ENCODE measurements around the gene XPO4. TPM values are rescaled to one million over a fixed set of nuclear protein-coding genes. Genes with fewer than 3 reads are reported as not detected.
"Not testable (repeated sequence)": the region's sequence is repeated elsewhere in the genome, so short reads cannot be mapped to it uniquely, and the experiment has no call there.

The XPO4 gene
- total and polyA plus RNA-seq, 2 of the 8 experiments (the other 6 are each of a cell fraction or from before 2014, with no cell fraction given), result 11.9 to 33.3 TPM

- H2BK120ac ChIP-seq (replicated peaks; ENCODE audit: low read depth, low read length); H4K20me1 ChIP-seq (replicated peaks in 1 of 2; ENCODE audit: control insufficient read depth in 1 of 2, insufficient read depth in 2 of 2, low read length in 2 of 2); H3K4me1 ChIP-seq (replicated peaks in 1 of 4; ENCODE audit: control insufficient read depth in 3 of 4, insufficient read depth in 4 of 4, low read length in 3 of 4); H3K14ac ChIP-seq (ENCODE audit: insufficient read length); H2BK5ac ChIP-seq (ENCODE audit: low read depth, low read length); H3K4me3 ChIP-seq (ENCODE audit: extremely low read depth in 1 of 4, insufficient read depth in 2 of 4, low read depth in 3 of 4, low read length in 4 of 4); H3K4me2 ChIP-seq (ENCODE audit: insufficient read depth in 1 of 2, low read depth in 2 of 2, low read length in 2 of 2); FAIRE-seq; H3K18ac ChIP-seq (ENCODE audit: extremely low read depth, low read length); H3K23ac ChIP-seq (ENCODE audit: insufficient read length); H3K27ac ChIP-seq (ENCODE audit: low read depth, low read length); H2BK12ac ChIP-seq (ENCODE audit: low read depth, low read length); POLR2A ChIA-PET (ENCODE audit: partially characterized antibody); H2BK15ac ChIP-seq (ENCODE audit: low read length); H3K4ac ChIP-seq (replicated peaks; ENCODE audit: insufficient read length, low read depth, low read length); H2BK20ac ChIP-seq (ENCODE audit: low read length); H3K9me3 ChIP-seq (ENCODE audit: insufficient read depth in 2 of 2, low read depth in 1 of 2, low read length in 1 of 2); H3K56ac ChIP-seq (replicated peaks; ENCODE audit: insufficient read length, low read depth, low read length); H2AK5ac ChIP-seq (ENCODE audit: low read depth, low read length); H4K5ac ChIP-seq (ENCODE audit: insufficient read length, low read depth, low read length); H3K27me3 ChIP-seq (replicated peaks in 1 of 4; ENCODE audit: control insufficient read depth in 3 of 4, extremely low read depth in 1 of 4, insufficient read depth in 3 of 4, low read length in 3 of 4); H3K23me2 ChIP-seq (ENCODE audit: low read depth, low read length); H4K8ac ChIP-seq (ENCODE audit: extremely low read depth, insufficient read depth, low read length); DNase-seq (ENCODE audit: low read depth in 1 of 2, low spot score in 2 of 2); H4K91ac ChIP-seq (replicated peaks; ENCODE audit: insufficient read length, low read length); H2AFZ ChIP-seq (ENCODE audit: low read length); H3K9ac ChIP-seq (replicated peaks in 1 of 4; ENCODE audit: extremely low read depth in 1 of 4, low read depth in 3 of 4, low read length in 3 of 4); H3K79me1 ChIP-seq (ENCODE audit: low read depth, low read length): not testable (repeated sequence)
- H3K36me3 ChIP-seq (ENCODE audit: control insufficient read depth in 2 of 4, insufficient read depth in 4 of 4, low read length in 3 of 4), result peaks cover 0 to 11% (median 4%) of the 10 kb centered on the region in 4 experiments; a peak in 3 of 8 replicates
- WGBS, 2 experiments (ENCODE audit: extremely low coverage in 1 of 2, insufficient coverage in 1 of 2, insufficient read length in 1 of 2, insufficient replicate concordance in 2 of 2, low coverage in 1 of 2, low lambda C conversion rate in 2 of 2, missing lambda C conversion rate in 1 of 2), result 91% methylated on average over 6 of the region's 6 CpGs; no CpG with 5 or more reads in 1 of the 2 experiments
- peaks cover 0 to 34% of the 10 kb centered on the region in 2 experiments; a peak in 2 of 4 replicates for H3K79me2 ChIP-seq (ENCODE audit: control insufficient read depth in 1 of 2, insufficient read depth in 2 of 2, low read length in 2 of 2)
- CTCF ChIA-PET (ENCODE audit: partially characterized antibody), result interaction anchor here (0.7 to 2.9 kb wide), 2 partner anchors 9 to 13 kb away, joined by 4 to 13 read pairs; no protein-coding TSS in a partner anchor
Observed at GRCh38 chr13:20861666-20862065, 40.9 kb downstream of the XPO4 start.
